Measurements from ENCODE around the gene MICAL2.

DNA sequence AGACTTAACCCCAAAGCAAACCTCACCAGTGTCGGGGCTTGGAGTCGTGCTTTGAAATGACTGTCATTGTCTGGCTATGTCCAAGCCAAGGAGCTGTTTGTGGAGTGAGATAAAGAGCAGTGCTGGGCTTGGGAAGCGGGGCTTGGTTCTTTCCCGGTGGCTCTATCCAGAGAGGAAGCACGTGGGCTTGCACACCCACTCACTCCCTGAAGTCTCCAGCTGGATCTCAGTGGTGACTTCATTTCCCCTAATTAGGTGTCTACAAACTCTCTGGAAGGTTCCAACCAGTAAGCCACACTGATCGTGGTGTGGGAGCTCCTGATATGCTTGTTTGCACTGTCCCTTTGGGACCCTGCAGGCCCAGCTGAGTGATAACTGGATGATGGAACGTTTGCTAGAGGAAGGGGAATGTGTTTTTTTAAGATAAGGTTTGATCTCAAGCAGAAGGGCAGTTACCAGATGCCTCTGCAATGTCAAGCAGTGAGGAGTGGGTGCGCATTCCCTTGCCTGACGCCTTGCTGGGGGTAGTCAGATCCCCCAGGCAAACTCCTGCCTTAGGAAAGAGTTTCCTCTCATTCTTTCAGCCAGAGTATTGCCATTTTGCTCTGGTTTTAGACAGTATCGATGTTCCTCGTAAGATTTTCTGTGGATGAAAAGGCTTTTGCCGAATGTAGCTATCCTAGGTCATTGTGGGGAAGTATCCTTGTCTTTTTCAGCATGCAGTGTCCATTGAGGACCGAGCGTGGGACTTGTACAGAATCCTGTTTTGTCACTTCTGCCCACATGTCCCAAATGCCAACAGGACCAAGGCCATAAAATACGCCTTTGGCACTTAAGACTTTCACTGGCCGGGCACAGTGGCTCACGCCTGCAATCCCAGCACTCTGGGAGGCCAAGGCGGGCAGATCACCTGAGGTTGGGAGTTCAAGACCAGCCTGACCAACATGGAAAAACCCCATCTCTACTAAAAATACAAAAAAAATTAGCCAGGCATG is 90.9 kb downstream of the MICAL2 start:
- TF ChIP-seq, protein P1, sequence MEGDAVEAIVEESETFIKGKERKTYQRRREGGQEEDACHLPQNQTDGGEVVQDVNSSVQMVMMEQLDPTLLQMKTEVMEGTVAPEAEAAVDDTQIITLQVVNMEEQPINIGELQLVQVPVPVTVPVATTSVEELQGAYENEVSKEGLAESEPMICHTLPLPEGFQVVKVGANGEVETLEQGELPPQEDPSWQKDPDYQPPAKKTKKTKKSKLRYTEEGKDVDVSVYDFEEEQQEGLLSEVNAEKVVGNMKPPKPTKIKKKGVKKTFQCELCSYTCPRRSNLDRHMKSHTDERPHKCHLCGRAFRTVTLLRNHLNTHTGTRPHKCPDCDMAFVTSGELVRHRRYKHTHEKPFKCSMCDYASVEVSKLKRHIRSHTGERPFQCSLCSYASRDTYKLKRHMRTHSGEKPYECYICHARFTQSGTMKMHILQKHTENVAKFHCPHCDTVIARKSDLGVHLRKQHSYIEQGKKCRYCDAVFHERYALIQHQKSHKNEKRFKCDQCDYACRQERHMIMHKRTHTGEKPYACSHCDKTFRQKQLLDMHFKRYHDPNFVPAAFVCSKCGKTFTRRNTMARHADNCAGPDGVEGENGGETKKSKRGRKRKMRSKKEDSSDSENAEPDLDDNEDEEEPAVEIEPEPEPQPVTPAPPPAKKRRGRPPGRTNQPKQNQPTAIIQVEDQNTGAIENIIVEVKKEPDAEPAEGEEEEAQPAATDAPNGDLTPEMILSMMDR (IDR thresholded peaks at IDR 0.05) = no peak
- TF ChIP-seq ZFX (IDR thresholded peaks at IDR 0.05; ENCODE audit: borderline replicate concordance) = no peak

All from 22Rv1 (cell line).